CD4-positive, alpha-beta T cell treated with Interferon gamma for 1 hour (primary cell): Measurements from ENCODE around the gene TSPY3.
"Not testable (repeated sequence)": the region's sequence is repeated elsewhere in the genome, so short reads cannot be mapped to it uniquely, and the experiment has no call there.

Experiments
- DNase-seq: peaks from one replicate; pipeline ENCODE4 v3.0.0-alpha.2; 2020

TSPY3 gene, protein sequence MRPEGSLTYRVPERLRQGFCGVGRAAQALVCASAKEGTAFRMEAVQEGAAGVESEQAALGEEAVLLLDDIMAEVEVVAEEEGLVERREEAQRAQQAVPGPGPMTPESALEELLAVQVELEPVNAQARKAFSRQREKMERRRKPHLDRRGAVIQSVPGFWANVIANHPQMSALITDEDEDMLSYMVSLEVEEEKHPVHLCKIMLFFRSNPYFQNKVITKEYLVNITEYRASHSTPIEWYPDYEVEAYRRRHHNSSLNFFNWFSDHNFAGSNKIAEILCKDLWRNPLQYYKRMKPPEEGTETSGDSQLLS

DNA sequence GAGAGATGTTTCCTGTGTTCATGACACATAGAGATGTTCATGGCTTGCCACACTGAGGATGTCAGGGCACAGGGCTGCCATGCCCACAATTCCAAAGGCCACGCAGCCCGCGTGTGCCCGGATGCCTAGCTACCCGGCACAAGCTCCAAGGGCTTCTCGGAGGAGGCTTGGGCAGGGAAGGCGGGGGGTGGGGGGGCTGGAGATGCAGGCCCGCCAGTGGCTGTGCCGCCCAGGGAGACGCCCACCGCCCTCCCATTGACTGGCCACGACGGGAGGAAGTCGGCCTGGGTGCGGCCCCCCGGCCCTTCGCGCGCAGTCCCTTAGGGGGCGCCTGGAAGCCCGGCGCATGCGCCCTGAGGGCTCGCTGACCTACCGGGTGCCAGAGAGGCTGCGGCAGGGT, at the start of gene TSPY3:
TSS of gene TSPY3 (plus strand) at position 301 of the 400 bp plus-strand sequence. CDS start at position 347, 46 bp downstream.
- DNase-seq: not testable (repeated sequence)

- DNase-seq: not testable (repeated sequence)
Observed at GRCh38 chrY:9357497-9357896, 40.7 kb upstream of the TSPY3 start, which contains the start of gene TSPY8. Gene TSPY8, plus strand, starts transcription at chrY:9357797. Its CDS starts 46 bp downstream, at chrY:9357843.

DNA sequence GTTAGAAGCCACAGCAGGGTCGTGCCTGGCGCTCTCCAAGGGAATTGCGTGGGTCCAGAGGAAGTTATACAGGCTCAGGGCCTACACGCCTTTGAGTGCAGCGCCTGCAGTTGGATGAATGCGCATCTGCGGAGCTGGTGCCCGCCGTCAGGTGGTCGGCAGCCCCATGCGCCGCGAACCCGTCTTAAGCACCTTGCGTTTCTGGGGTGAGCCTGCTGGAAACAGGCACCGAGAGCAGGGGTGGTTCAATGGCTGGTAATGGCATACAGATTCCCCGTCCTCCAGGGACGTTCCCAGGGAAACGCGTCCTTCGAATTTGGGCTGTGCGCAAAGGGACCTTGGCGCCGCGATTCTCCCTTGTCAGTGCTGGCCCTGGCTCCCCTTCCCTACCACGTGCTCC, 1.7 kb upstream of the TSPY3 start:
- DNase-seq: not testable (repeated sequence)
